PC-3 (cell line): ENCODE data around the gene LGALS3BP. TPM values are rescaled to one million over a fixed set of nuclear protein-coding genes. Genes with fewer than 3 reads are reported as not detected.

ENCODE experiments used
- ATAC-seq: fragments of 200-7000 bp; cut with Tn5 transposase; 2 replicates; pipeline ENCODE4 v1.9.1; 2020; ENCODE audit warnings: mild to moderate bottlenecking, moderate library complexity
- BruUV-seq: library from RNA; stranded (reverse); fragments of 400-500 nt; replicated peaks from 2 replicates; lab custom pipeline; 2021; lab: Mats Ljungman, UMichigan
- CTCF ChIA-PET: fragments of 300-600 bp; sonication (Branson Sonifier 250); formaldehyde crosslinking; loops from one replicate; lab custom pipeline; 2022; ENCODE audit warnings: antibody characterized with exemption; lab: Charles Lee
- POLR2A ChIA-PET: fragments of 300-600 bp; sonication (Branson Sonifier 250); formaldehyde crosslinking; loops from one replicate; lab custom pipeline; 2022; ENCODE audit warnings: antibody characterized with exemption; ENCODE audit not compliant: unreplicated experiment; lab: Charles Lee
- DNase-seq: peaks from one replicate; pipeline ENCODE4 v3.0.0-alpha.2; 2015
- H2AFZ ChIP-seq: fragments of 300-600 bp; sonication (generic); 2 replicates; pipeline ENCODE4 v1.6.0; 2016; ENCODE audit warnings: antibody characterized with exemption, low read length
- H3F3A ChIP-seq: fragments of 300-600 bp; sonication (generic); one replicate; pipeline ENCODE4 v1.6.0; 2017; ENCODE audit warnings: antibody characterized with exemption, low read length, control low read depth, mild to moderate bottlenecking; ENCODE audit not compliant: unreplicated experiment
- H3K27ac ChIP-seq: fragments of 300-600 bp; sonication (generic); 2 replicates; pipeline ENCODE4 v1.5.1; 2016; ENCODE audit warnings: mild to moderate bottlenecking, low read length
- H3K27me3 ChIP-seq: fragments of 300-600 bp; sonication (generic); 2 replicates; pipeline ENCODE4 v1.6.1; 2016; ENCODE audit warnings: low read length, mixed read lengths
- H3K36me3 ChIP-seq: fragments of 300-600 bp; sonication (generic); 2 replicates; pipeline ENCODE4 v1.6.1; 2016; ENCODE audit warnings: low read depth, mixed run types, low read length, mixed read lengths
- H3K4me1 ChIP-seq: fragments of 300-600 bp; sonication (generic); 2 replicates; pipeline ENCODE4 v1.5.1; 2016; ENCODE audit warnings: low read length; ENCODE audit not compliant: insufficient read depth
- H3K4me2 ChIP-seq: fragments of 300-600 bp; sonication (generic); 2 replicates; pipeline ENCODE4 v1.6.0; 2016; ENCODE audit warnings: low read length
- H3K4me3 ChIP-seq: fragments of 300-600 bp; sonication (generic); 2 replicates; pipeline ENCODE4 v1.5.1; 2016; ENCODE audit warnings: mild to moderate bottlenecking, low read length, mixed read lengths
- H3K79me2 ChIP-seq: fragments of 300-600 bp; sonication (generic); 2 replicates; pipeline ENCODE4 v1.6.1; 2017; ENCODE audit warnings: low read length, mixed read lengths
- H3K9ac ChIP-seq: fragments of 300-600 bp; sonication (generic); 2 replicates; pipeline ENCODE4 v1.6.0; 2016; ENCODE audit warnings: mild to moderate bottlenecking, low read length
- H3K9me2 ChIP-seq: fragments of 300-600 bp; sonication (generic); replicated peaks from 2 replicates; pipeline ENCODE4 v1.6.1; 2016; ENCODE audit warnings: mixed run types, low read length, mixed read lengths
- H3K9me3 ChIP-seq: fragments of 300-600 bp; sonication (generic); 2 replicates; pipeline ENCODE4 v1.6.1; 2016; ENCODE audit warnings: low read length, mixed read lengths
- H4K20me1 ChIP-seq: fragments of 300-600 bp; sonication (generic); 2 replicates; pipeline ENCODE4 v1.6.1; 2016; ENCODE audit warnings: low read length, mixed read lengths
- EZH2 ChIP-seq: fragments of 300-600 bp; sonication (generic); IDR thresholded peaks from one replicate; pipeline ENCODE4 v1.6.1; 2017; ENCODE audit warnings: antibody characterized with exemption, mild to moderate bottlenecking, low read length; ENCODE audit not compliant: unreplicated experiment
- EZH2phosphoT487 ChIP-seq: fragments of 300-600 bp; sonication (generic); IDR thresholded peaks from 2 replicates; pipeline ENCODE4 v1.6.1; 2018; ENCODE audit warnings: mild to moderate bottlenecking, antibody characterized with exemption, low read length, borderline replicate concordance
- intact Hi-C: fragments of 100-400 bp; cut with micrococcal nuclease; formaldehyde crosslinking; loops from 2 replicates; pipeline ENCODE4 v1.9.0; 2023
- total RNA-seq: library from RNA; depleted of rRNA; stranded (reverse); fragments of >200 nt; gene quantifications from 2 replicates; pipeline ENCODE4 v1.2.3, GENCODE V29; 2014
- TF ChIP-seq, protein P1 (sequence below): fragments of 300-600 bp; sonication (generic); conservative IDR thresholded peaks from 2 replicates; pipeline ENCODE4 v1.5.1; 2017; ENCODE audit warnings: antibody characterized with exemption, low read depth, mild to moderate bottlenecking, low read length

The LGALS3BP gene
- total RNA-seq, 1 experiment from 2014 or later: 72.4 TPM

DNA sequence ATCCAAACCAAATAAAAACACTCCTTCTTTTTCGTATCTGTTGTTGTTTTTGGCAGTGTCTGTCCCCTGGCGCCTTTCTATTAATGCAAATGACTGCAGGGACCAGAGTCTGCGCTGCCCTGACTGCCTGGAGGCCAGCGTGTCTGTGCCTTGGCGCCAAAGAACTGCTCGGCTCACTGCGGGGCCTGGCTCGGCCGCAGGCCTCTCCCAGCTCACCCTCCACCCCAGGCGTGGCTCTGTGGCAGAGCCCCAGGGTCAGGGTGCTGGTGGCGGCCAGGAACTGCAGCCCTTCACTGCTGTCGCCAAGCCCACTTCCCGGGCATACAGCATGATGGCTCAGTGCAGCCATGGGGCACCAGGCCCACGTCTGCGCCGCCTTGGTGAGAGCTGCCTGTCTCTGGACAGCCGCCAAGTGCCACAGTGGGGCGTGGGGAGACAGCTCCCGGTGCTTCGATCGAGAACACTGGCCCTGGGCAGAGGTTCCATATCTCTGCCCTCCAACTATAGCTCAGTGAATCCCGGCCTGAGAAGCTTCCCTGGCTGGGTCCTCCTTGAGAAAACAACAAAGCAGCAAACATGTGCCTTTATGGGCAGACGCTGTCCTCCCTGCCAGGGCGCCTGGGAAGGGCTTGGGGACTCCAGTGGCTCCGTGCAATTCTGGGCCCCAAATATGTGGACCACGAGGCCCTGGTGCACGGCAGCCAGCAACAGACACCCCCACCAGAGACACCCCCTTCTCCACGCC is 18.8 kb upstream of the LGALS3BP start:
- Histone ChIP-seq H4K20me1 (peaks cover 20% of the 10 kb centered on the region), H3K4me2 (peak overlapping the region; percentile 46), H3K27me3 (no peaks in the 10 kb centered on the region), H3K27ac (peak overlapping the region; percentile 91), H2AFZ (no peak overlapping the region), H3K36me3 (peaks cover 61% of the 10 kb centered on the region), H3K4me3 (peak overlapping the region; percentile 6; the same call in 1 of the 2 replicates), H3K79me2 (peaks cover 98% of the 10 kb centered on the region), H3K9ac (peak overlapping the region; percentile 12), H3K9me2 (no peaks in the 10 kb centered on the region), H3F3A (peaks cover 12% of the 10 kb centered on the region), H3K4me1 (peaks cover 56% of the 10 kb centered on the region), H3K9me3 (no peaks in the 10 kb centered on the region)
- DNase-seq (peak; percentile 66), ATAC-seq (peak; percentile 32)
- POLR2A ChIA-PET: interaction anchor here (0.9 kb wide), 1 partner anchor 28 kb away, joined by 3 read pairs; no protein-coding TSS in a partner anchor
- intact Hi-C loops: no loop called here
- CTCF ChIA-PET: interaction anchor here (0.6 to 0.9 kb wide), 2 partner anchors 12 to 744 kb away, joined by 3 read pairs; no protein-coding TSS in a partner anchor
- BruUV-seq: no TSS peak
- TF ChIP-seq, protein P1, sequence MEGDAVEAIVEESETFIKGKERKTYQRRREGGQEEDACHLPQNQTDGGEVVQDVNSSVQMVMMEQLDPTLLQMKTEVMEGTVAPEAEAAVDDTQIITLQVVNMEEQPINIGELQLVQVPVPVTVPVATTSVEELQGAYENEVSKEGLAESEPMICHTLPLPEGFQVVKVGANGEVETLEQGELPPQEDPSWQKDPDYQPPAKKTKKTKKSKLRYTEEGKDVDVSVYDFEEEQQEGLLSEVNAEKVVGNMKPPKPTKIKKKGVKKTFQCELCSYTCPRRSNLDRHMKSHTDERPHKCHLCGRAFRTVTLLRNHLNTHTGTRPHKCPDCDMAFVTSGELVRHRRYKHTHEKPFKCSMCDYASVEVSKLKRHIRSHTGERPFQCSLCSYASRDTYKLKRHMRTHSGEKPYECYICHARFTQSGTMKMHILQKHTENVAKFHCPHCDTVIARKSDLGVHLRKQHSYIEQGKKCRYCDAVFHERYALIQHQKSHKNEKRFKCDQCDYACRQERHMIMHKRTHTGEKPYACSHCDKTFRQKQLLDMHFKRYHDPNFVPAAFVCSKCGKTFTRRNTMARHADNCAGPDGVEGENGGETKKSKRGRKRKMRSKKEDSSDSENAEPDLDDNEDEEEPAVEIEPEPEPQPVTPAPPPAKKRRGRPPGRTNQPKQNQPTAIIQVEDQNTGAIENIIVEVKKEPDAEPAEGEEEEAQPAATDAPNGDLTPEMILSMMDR: no peak
- no peak for TF ChIP-seq EZH2
- no peak for TF ChIP-seq EZH2phosphoT487

DNA sequence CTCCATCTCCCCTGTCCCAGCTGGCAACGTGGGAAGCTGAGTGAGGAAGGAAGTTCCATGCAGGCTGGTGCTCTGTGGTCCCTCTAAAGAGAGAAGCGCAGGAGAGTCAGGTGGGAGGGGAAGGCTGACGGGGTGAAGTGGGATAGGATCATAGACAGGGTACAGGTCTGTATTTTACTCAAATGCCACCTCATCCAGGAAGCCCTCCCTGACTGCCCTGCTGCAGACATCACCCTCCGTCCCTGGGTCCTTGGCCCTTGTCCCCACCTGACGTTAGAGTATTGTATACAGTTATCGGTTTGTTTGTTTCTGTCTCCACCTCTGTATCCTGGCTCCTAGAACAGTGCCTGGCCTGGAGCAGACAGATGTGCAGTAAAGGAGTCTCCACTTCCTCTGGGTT is 18.2 kb upstream of the LGALS3BP start:
- no peaks in the 10 kb centered on the region for H3K9me3 ChIP-seq
- TF ChIP-seq EZH2phosphoT487 (no peak), EZH2 (no peak)
- TF ChIP-seq, protein P1: no peak
- H3K4me3 ChIP-seq: no peak overlapping the region
- DNase-seq (no peak), ATAC-seq (no peak; the same call in 1 of the 2 replicates)
- peak overlapping the region; percentile 46 for H3K4me2 ChIP-seq
- H3K79me2 ChIP-seq: peaks cover 98% of the 10 kb centered on the region
- peaks cover 51% of the 10 kb centered on the region for H3K4me1 ChIP-seq
- ChIA-PET POLR2A (interaction anchor here (0.9 kb wide), 1 partner anchor 29 kb away, joined by 3 read pairs; no protein-coding TSS in a partner anchor), CTCF (interaction anchor here (0.9 kb wide), 1 partner anchor 11 kb away, joined by 3 read pairs; no protein-coding TSS in a partner anchor)
- peaks cover 64% of the 10 kb centered on the region for H3K36me3 ChIP-seq
- H2AFZ ChIP-seq: no peak overlapping the region
- H3F3A ChIP-seq: peaks cover 12% of the 10 kb centered on the region
- BruUV-seq: no TSS peak
- peaks cover 17% of the 10 kb centered on the region for H4K20me1 ChIP-seq
- peak overlapping the region; percentile 12; the same call in 1 of the 2 replicates for H3K9ac ChIP-seq
- H3K27ac ChIP-seq: peak overlapping the region; percentile 91
- H3K9me2 ChIP-seq: no peaks in the 10 kb centered on the region
- no peaks in the 10 kb centered on the region for H3K27me3 ChIP-seq
- intact Hi-C loops: no loop called here
